ENCODE results near the gene CNTN1.
A peak's percentile ranks its signal among the peaks of the same experiment; 100 is the strongest.

- TF ChIP-seq CTCF (IDR thresholded peaks at IDR 0.05) (peak in 1 of 3 experiments; percentile 10), POLR2A (IDR thresholded peaks at IDR 0.05) (no peak)
Observed at GRCh38 chr12:40745386-40745785, 53.1 kb downstream of the CNTN1 start.

All from testis (tissue), 2 donors.